Lung (tissue), 12 donors: ENCODE results near the gene USP48. TPM values are rescaled to one million over a fixed set of nuclear protein-coding genes. Genes with fewer than 3 reads are reported as not detected.

ENCODE experiments used
- ATAC-seq: fragments of 200-7000 bp; cut with Tn5 transposase; one replicate; pipeline ENCODE4 v1.9.1; 2020; ENCODE audit warnings: moderate number of reproducible peaks; ENCODE audit not compliant: insufficient read depth, low FRiP score
- DNase-seq, 3 donors: peaks; one replicate each; pipeline ENCODE4 v3.0.0-alpha.2; 2013 to 2017
- H3K27ac ChIP-seq, 2 donors: one replicate each; pipeline ENCODE4 v1.5.1; 2013; ENCODE audit warnings: mild to moderate bottlenecking in 2 of 2, moderate library complexity in 2 of 2, control low read depth in 1 of 2, inconsistent platforms in 1 of 2, low read depth in 1 of 2, low read length in 1 of 2
- H3K27me3 ChIP-seq, 3 donors: one replicate each; pipeline ENCODE4 v1.5.1; 2013; ENCODE audit warnings: low read length in 2 of 3; ENCODE audit not compliant: control insufficient read depth in 3 of 3, insufficient read depth in 3 of 3
- H3K36me3 ChIP-seq, 4 donors: one replicate each; pipeline ENCODE4 v1.5.1; 2013; ENCODE audit warnings: low read length in 4 of 4, mild to moderate bottlenecking in 1 of 4, moderate library complexity in 1 of 4; ENCODE audit not compliant: control insufficient read depth in 4 of 4, insufficient read depth in 4 of 4
- H3K4me1 ChIP-seq, 5 donors: one replicate each; pipeline ENCODE4 v1.5.1; 2013; ENCODE audit warnings: low read length in 5 of 5, mild to moderate bottlenecking in 2 of 5, moderate library complexity in 1 of 5; ENCODE audit not compliant: control insufficient read depth in 5 of 5, insufficient read depth in 5 of 5
- H3K4me3 ChIP-seq: one replicate; pipeline ENCODE4 v1.5.1; 2013; ENCODE audit warnings: mild to moderate bottlenecking, control low read depth, moderate library complexity
- H3K9ac ChIP-seq, 2 donors: one replicate each; pipeline ENCODE4 v1.5.1; 2013; ENCODE audit warnings: low read length in 2 of 2, control low read depth in 1 of 2; ENCODE audit not compliant: insufficient read depth in 1 of 2
- H3K9me3 ChIP-seq, 4 donors: one replicate each; pipeline ENCODE4 v1.5.1; 2013; ENCODE audit warnings: low read length in 3 of 4, mild to moderate bottlenecking in 1 of 4, moderate library complexity in 1 of 4; ENCODE audit not compliant: control insufficient read depth in 4 of 4, insufficient read depth in 3 of 4
- WGBS, 2 donors: extraction: QIAGEN DNeasy Blood & Tissue Kit; methylation state at CpG; one replicate each; pipeline ENCODE4 v1.1.7; 2013; 5-methylcytosine and 5-hydroxymethylcytosine counted together
- polyA plus RNA-seq, 2 donors: library from polyadenylated mRNA; stranded (reverse); fragments of 200-250 nt; gene quantifications; one replicate each; pipeline ENCODE4 v1.2.1, GENCODE V29; 2013
- total RNA-seq, 2 donors: library from RNA; depleted of rRNA in 1 of 2; stranded (reverse); fragments of >200 nt in 1 of 2; gene quantifications; one replicate each; pipeline ENCODE4 v1.2.1, GENCODE V29; 2014 to 2021
- TF ChIP-seq, protein P1 (sequence below): IDR thresholded peaks from 2 replicates; pipeline ENCODE4 v1.5.1; 2012; ENCODE audit warnings: mild to moderate bottlenecking; ENCODE audit errors: control extremely low read depth, extremely low read depth
- donor health status: control.
- donor health status: control.
- donor health status: Bipolar disorder and iron deficiency.
- donor health status: healthy.
- donor health status: DM: yes; HTN: yes; CAD: no.

USP48 gene
- total and polyA plus RNA-seq, 4 donors = 15.6 to 107 (median 33.5) TPM

DNA sequence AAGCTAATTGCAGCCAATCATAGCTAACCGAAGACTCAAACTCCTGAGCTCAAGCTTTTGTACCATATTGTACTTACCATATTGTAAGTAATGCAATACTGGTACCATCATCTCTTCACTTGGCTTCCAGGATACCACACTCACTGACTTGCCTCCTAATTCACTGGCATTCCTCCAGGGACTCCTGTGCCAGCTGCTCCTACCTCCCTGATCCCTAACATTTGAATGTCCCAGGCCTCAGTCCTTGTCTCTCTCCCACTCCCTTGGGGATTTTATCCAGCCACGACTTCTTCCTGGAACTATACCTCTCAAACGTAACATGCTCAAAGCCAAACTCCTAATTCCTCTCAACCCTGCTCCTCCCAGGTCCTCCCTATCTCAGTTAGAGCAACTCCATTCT is 33.8 kb downstream of the USP48 start:
- peaks cover 0 to 24% (median 6%) of the 10 kb centered on the region in 4 donors for H3K36me3 ChIP-seq
- no peaks in the 10 kb centered on the region for H3K4me1 ChIP-seq
- H3K4me3 ChIP-seq = no peak overlapping the region
- WGBS, 2 donors = 87 to 91% methylated on average over 3 of the region's 3 CpGs
- no peak overlapping the region for H3K27ac ChIP-seq
- TF ChIP-seq, protein P1, sequence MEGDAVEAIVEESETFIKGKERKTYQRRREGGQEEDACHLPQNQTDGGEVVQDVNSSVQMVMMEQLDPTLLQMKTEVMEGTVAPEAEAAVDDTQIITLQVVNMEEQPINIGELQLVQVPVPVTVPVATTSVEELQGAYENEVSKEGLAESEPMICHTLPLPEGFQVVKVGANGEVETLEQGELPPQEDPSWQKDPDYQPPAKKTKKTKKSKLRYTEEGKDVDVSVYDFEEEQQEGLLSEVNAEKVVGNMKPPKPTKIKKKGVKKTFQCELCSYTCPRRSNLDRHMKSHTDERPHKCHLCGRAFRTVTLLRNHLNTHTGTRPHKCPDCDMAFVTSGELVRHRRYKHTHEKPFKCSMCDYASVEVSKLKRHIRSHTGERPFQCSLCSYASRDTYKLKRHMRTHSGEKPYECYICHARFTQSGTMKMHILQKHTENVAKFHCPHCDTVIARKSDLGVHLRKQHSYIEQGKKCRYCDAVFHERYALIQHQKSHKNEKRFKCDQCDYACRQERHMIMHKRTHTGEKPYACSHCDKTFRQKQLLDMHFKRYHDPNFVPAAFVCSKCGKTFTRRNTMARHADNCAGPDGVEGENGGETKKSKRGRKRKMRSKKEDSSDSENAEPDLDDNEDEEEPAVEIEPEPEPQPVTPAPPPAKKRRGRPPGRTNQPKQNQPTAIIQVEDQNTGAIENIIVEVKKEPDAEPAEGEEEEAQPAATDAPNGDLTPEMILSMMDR = no peak
- DNase-seq (no peak), ATAC-seq (no peak)
- no peaks in the 10 kb centered on the region for H3K9me3 ChIP-seq
- no peak overlapping the region for H3K9ac ChIP-seq
- H3K27me3 ChIP-seq = no peaks in the 10 kb centered on the region

DNA sequence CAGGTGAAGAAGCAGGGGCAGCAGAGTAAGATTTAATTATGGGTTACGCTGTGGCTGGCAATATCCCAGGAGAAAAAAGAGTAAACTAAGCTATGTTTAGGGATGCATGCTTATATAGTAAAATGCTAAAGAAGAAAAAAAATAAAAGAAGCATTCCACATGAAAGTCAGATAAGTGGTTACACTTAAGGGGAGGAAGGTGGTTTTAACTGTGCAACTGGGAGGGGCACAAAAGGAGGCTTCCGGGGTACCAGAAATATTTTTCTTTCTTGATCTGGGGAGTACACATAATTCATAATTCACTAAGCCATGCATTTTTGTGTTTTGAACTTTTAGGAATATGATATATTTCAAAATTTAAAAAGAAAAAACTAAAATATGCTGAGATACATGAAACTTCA is 39.5 kb downstream of the USP48 start:
- TF ChIP-seq, protein P1 = no peak
- H3K9me3 ChIP-seq = no peaks in the 10 kb centered on the region
- no peaks in the 10 kb centered on the region for H3K27me3 ChIP-seq
- H3K27ac ChIP-seq = no peak overlapping the region
- H3K4me1 ChIP-seq = peaks cover 0 to 3% (median 0%) of the 10 kb centered on the region in 5 donors
- H3K36me3 ChIP-seq = peaks cover 2 to 23% (median 8%) of the 10 kb centered on the region in 4 donors
- WGBS, 2 donors = 94 to 97% methylated on average over 2 of the region's 2 CpGs
- ATAC-seq (no peak), DNase-seq (no peak)
- no peak overlapping the region for H3K9ac ChIP-seq
- no peak overlapping the region for H3K4me3 ChIP-seq

DNA sequence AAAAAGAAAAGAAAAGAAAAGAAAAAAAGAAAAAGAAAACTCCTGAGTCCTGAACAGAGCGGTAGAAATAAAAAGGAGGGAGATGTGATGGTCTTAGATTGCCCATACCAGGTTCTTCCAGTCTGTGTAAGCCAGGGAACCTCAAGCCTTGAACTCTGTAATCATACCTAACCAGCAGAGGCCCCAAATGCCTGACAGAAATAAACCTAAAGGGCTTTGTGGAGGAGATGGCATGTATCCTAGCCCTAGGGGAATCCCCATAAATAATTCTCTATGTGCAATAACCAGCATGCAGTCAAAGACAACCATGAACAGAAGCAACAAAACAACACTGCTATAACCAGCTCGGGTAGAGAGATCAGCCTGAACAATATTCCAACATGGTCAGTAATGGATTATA is 40.4 kb downstream of the USP48 start:
- 98 to 99% methylated on average over 2 of the region's 2 CpGs for WGBS, 2 donors
- no peak overlapping the region for H3K9ac ChIP-seq
- TF ChIP-seq, protein P1 = no peak
- H3K27ac ChIP-seq = no peak overlapping the region
- peaks cover 0 to 3% (median 0%) of the 10 kb centered on the region in 5 donors for H3K4me1 ChIP-seq
- no peak overlapping the region for H3K4me3 ChIP-seq
- peaks cover 2 to 24% (median 8%) of the 10 kb centered on the region in 4 donors for H3K36me3 ChIP-seq
- H3K9me3 ChIP-seq = no peaks in the 10 kb centered on the region
- ATAC-seq (no peak), DNase-seq (no peak)
- no peaks in the 10 kb centered on the region for H3K27me3 ChIP-seq

DNA sequence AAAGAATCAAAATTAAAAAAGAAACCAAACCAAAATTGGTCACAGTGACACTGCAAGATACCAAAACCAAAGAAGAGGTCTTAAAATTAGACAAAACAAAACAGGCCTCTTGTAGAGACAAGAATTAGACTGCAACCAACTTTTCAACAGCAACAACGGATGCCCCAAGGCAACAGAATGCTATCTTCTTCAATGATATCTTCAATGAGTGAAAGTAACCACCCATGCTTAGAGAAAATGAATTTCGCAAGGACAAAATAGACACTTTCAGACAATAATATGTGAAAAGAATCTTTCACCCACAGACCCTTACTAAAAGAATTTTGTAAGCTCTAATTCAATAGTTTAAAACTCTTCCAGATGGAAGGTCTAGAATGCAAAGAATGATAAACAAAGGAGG is 41.7 kb downstream of the USP48 start:
- H3K4me3 ChIP-seq = no peak overlapping the region
- H3K9me3 ChIP-seq = no peaks in the 10 kb centered on the region
- peaks cover 0 to 3% (median 0%) of the 10 kb centered on the region in 5 donors for H3K4me1 ChIP-seq
- H3K27me3 ChIP-seq = no peaks in the 10 kb centered on the region
- ATAC-seq = no peak
- no peak overlapping the region for H3K27ac ChIP-seq
- H3K9ac ChIP-seq = no peak overlapping the region
- no peak for DNase-seq
- 94 to 98% methylated on average over 2 of the region's 2 CpGs for WGBS, 2 donors
- TF ChIP-seq, protein P1 = no peak
- H3K36me3 ChIP-seq = peaks cover 2 to 25% (median 10%) of the 10 kb centered on the region in 4 donors
